K562 (cell line): ENCODE measurements around the gene PPP1R9B. TPM values are rescaled to one million over a fixed set of nuclear protein-coding genes. Genes with fewer than 3 reads are reported as not detected.

ENCODE experiments used
- ARID1B ChIP-seq: fragments of 450-650 bp; IDR thresholded peaks from 2 replicates; pipeline ENCODE4 v1.6.1; 2016; ENCODE audit warnings: antibody characterized with exemption, mild to moderate bottlenecking, inconsistent platforms
- ASH1L ChIP-seq: fragments of 450-650 bp; IDR thresholded peaks from 2 replicates; pipeline ENCODE4 v1.6.1; 2018; ENCODE audit warnings: borderline replicate concordance, mild to moderate bottlenecking, low read depth; ENCODE audit not compliant: partially characterized antibody
- CREB5 ChIP-seq: fragments of 250-450 bp; sonication (Bioruptor Pico); IDR thresholded peaks from 2 replicates; pipeline ENCODE4 v1.5.0; 2020; ENCODE audit warnings: mild to moderate bottlenecking
- EGR1 ChIP-seq: fragments of 450-650 bp; conservative IDR thresholded peaks from 2 replicates; pipeline ENCODE4 v1.6.1; 2017; ENCODE audit warnings: mild to moderate bottlenecking
- EP400 ChIP-seq: fragments of 450-650 bp; IDR thresholded peaks from 2 replicates; pipeline ENCODE4 v1.6.1; 2017; ENCODE audit warnings: antibody characterized with exemption, mild to moderate bottlenecking, moderate library complexity
- ESRRA ChIP-seq: fragments of 450-650 bp; IDR thresholded peaks from 2 replicates; pipeline ENCODE4 v1.6.1; 2014; ENCODE audit warnings: low read depth, mild to moderate bottlenecking, moderate library complexity, borderline replicate concordance
- FOXM1 ChIP-seq, 2 experiments: fragments of 450-650 bp in 1 of 2; sonication (generic) in 1 of 2; formaldehyde crosslinking in 1 of 2; IDR thresholded peaks; 2 replicates each; pipeline versions ENCODE4 v1.6.1 to v1.9.0; 2017 to 2022; ENCODE audit warnings: low read depth in 2 of 2, mild to moderate bottlenecking in 2 of 2, missing genetic modification reagents in 1 of 2, moderate library complexity in 1 of 2
- RUNX1 ChIP-seq: sonication (generic); IDR thresholded peaks from 2 replicates; pipeline ENCODE4 v1.6.1; 2016; ENCODE audit warnings: antibody characterized with exemption, low read depth
- SMAD3 ChIP-seq: fragments of 450-650 bp; formaldehyde crosslinking; conservative IDR thresholded peaks from 2 replicates; pipeline ENCODE4 v1.4.0; 2020; ENCODE audit warnings: mild to moderate bottlenecking
- TOE1 ChIP-seq, 2 experiments: fragments of 450-650 bp in 1 of 2; sonication (generic) in 1 of 2; formaldehyde crosslinking in 1 of 2; IDR thresholded peaks; 2 replicates each; pipeline versions ENCODE4 v1.7.1 to v1.8.0; 2016 to 2022; ENCODE audit warnings: borderline replicate concordance in 2 of 2, mild to moderate bottlenecking in 2 of 2, antibody characterized with exemption in 1 of 2, inconsistent platforms in 1 of 2, low read depth in 1 of 2, missing genetic modification reagents in 1 of 2, moderate library complexity in 1 of 2
- TRIM24 ChIP-seq, 2 experiments: fragments of 450-650 bp; IDR thresholded peaks; 2 replicates each; pipeline ENCODE4 v1.6.1; 2016
- ZEB2 ChIP-seq: fragments of 450-650 bp; IDR thresholded peaks from 2 replicates; pipeline ENCODE4 v1.6.1; 2016
- ZFP36 ChIP-seq: fragments of 150-350 bp; IDR thresholded peaks from 2 replicates; pipeline ENCODE4 v1.6.1; 2018; ENCODE audit warnings: low read length, low read depth; ENCODE audit not compliant: partially characterized antibody
- ZNF124 ChIP-seq: sonication (generic); formaldehyde crosslinking; IDR thresholded peaks from 2 replicates; pipeline ENCODE4 v1.8.1; 2022; ENCODE audit warnings: missing genetic modification reagents
- ZNF644 ChIP-seq: fragments of 200-800 bp; sonication (Bioruptor generic); IDR thresholded peaks from 2 replicates; pipeline ENCODE4 v1.6.1; 2016; ENCODE audit warnings: low read depth, missing genetic modification characterization, missing compliant biosample characterization
- ZNF668 ChIP-seq: fragments of 250-450 bp; sonication (Bioruptor Pico); IDR thresholded peaks from 2 replicates; pipeline ENCODE4 v1.8.0; 2022; ENCODE audit warnings: mild to moderate bottlenecking, inconsistent platforms
- ZNF717 ChIP-seq: fragments of 250-450 bp; sonication (Bioruptor Pico); IDR thresholded peaks from 2 replicates; pipeline ENCODE4 v1.5.0; 2021
- ZZZ3 ChIP-seq: fragments of 450-650 bp; IDR thresholded peaks from 2 replicates; pipeline ENCODE4 v1.6.1; 2016; ENCODE audit warnings: antibody characterized with exemption, mild to moderate bottlenecking, moderate library complexity
- polyA plus RNA-seq, 8 experiments: library from polyadenylated mRNA; depleted of rRNA in 4 of 8; stranded (reverse) in 5 of 8; unstranded in 3 of 8; fragments of >200 nt; fragmentation: Nextera tagmentation in 2 of 8; fragmentation: Illumina TruSeq in 1 of 8; extraction: Ambion mirVana in 2 of 8; extraction: Trizol in 1 of 8; gene quantifications; 2 replicates each; pipeline versions ENCODE4 v1.2.1 to v1.2.3, GENCODE V29; 2011 to 2014; ENCODE audit warnings: inconsistent platforms in 1 of 8, missing spikeins in 1 of 8
- total RNA-seq, 7 experiments: library from RNA; depleted of rRNA in 6 of 7; stranded (reverse); fragments of >200 nt in 6 of 7; fragmentation: Illumina TruSeq in 2 of 7; extraction: Trizol in 2 of 7; gene quantifications; 2 replicates each; pipeline versions ENCODE4 v1.2.1 to v1.2.3, GENCODE V29; 2011 to 2021; ENCODE audit warnings: low replicate concordance in 1 of 7
- TF ChIP-seq, protein P1 (sequence below), 2 experiments: fragments of 450-650 bp; IDR thresholded peaks; 2 replicates each; pipeline ENCODE4 v1.6.1; 2016; ENCODE audit warnings: mild to moderate bottlenecking in 2 of 2, borderline replicate concordance in 1 of 2, low read depth in 1 of 2, moderate library complexity in 1 of 2

The PPP1R9B gene
- total and polyA plus RNA-seq, 9 of the 15 experiments (the other 6 are each of a cell fraction or from before 2014, with no cell fraction given), result 0.10 to 63.5 (median 24.7) TPM

DNA sequence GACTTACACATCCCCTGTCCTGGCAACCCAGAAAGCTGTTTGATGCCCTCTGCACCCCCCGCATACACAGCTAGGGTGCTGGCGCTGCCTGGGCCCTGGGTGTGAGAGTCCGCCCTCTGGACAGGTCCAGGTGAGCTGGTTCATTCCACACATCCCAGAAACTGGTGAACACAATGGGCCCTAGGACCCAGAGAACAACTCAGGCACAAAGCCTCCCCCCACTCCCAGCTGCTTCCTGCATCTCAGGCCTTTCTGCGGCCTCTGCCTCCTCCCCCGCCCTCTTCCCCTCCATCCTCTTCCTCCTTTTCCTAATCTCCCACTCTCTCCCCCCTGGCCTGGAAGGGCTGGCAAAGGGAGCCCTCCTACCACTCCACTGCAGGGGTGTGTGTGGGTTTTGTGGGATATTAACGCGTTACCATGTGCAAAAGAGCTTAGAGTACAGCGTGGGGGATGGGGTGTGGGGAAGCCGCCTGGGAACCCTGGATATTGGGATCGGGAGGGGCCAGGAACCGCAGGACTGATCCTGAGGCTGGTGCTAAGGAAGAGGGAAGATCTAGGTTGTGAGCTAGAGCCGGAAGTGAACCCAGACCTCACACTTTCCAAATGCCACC is 1.6 kb upstream of the PPP1R9B start (continued):
- TF ChIP-seq, protein P1, sequence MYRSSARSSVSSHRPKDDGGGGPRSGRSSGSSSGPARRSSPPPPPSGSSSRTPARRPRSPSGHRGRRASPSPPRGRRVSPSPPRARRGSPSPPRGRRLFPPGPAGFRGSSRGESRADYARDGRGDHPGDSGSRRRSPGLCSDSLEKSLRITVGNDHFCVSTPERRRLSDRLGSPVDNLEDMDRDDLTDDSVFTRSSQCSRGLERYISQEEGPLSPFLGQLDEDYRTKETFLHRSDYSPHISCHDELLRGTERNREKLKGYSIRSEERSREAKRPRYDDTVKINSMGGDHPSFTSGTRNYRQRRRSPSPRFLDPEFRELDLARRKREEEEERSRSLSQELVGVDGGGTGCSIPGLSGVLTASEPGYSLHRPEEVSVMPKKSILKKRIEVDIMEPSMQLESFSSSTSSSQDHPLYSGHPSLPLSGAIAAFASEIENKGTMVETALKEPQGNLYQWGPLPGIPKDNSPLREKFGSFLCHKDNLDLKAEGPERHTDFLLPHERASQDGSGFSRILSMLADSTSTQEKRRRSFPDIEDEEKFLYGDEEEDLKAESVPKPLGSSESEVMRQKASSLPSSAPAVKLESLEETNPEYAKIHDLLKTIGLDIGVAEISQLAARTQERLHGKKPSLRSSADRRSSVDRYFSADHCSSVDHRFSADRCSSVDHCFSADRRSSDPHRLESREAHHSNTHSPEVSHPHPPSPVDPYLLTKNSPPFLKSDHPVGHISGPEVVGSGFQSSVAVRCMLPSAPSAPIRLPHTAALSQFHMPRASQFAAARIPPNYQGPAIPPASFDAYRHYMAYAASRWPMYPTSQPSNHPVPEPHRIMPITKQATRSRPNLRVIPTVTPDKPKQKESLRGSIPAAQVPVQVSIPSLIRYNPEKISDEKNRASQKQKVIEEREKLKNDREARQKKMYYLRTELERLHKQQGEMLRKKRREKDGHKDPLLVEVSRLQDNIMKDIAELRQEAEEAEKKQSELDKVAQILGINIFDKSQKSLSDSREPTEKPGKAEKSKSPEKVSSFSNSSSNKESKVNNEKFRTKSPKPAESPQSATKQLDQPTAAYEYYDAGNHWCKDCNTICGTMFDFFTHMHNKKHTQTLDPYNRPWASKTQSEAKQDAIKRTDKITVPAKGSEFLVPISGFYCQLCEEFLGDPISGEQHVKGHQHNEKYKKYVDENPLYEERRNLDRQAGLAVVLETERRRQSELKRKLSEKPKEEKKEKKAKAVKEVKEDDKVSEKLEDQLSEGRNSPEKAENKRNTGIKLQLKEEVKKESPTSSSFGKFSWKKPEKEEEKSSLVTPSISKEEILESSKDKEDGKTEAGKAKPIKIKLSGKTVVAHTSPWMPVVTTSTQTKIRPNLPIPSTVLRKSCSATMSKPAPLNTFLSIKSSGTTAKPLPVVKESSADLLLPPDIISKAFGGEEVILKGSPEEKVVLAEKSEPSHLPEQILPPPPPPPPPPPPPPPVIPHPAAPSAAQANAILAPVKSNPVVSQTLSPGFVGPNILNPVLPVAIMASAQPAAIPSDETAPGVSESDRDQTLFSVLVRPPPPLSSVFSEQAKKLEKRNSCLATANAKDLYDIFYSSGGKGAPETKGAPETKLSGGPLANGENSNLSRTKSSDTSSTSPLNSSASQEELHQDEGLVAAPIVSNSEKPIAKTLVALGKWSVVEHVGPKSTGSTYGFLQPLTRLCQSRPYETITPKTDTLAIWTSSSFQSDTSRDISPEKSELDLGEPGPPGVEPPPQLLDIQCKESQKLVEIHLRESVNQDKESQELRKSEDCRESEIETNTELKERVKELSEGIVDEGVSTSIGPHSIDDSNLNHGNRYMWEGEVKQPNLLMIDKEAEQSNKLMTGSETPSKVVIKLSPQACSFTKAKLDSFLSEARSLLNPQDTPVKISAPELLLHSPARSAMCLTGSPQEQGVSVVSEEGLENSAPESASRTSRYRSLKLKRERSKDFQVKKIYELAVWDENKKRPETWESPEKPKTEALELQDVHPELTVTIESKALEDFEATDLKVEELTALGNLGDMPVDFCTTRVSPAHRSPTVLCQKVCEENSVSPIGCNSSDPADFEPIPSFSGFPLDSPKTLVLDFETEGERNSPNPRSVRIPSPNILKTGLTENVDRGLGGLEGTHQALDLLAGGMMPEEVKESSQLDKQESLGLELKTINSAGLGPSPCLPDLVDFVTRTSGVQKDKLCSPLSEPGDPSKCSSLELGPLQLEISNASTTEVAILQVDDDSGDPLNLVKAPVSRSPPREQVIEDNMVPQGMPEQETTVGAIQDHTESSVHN (IDR thresholded peaks at IDR 0.05; ENCODE audit: borderline replicate concordance in 1 of 2, low read depth in 1 of 2), result peak in 1 of 2 experiments; percentile 75; a peak in 1 of 4 replicates
- TF ChIP-seq TRIM24 (IDR thresholded peaks at IDR 0.05) (peak in 1 of 2 experiments; percentile 54; a peak in 3 of 4 replicates), SMAD3 (CRISPR knock-in tag) (no peak), FOXM1 (IDR thresholded peaks at IDR 0.05; ENCODE audit: low read depth) (peak; percentile 94), FOXM1 (CRISPR knock-in tag; IDR thresholded peaks at IDR 0.05; ENCODE audit: low read depth) (no peak), ASH1L (peak; percentile 57), CREB5 (CRISPR knock-in tag) (no peak), EP400 (peak; percentile 80), ZEB2 (peak; percentile 71; the same call in 1 of the 2 replicates), TOE1 (IDR thresholded peaks at IDR 0.05; ENCODE audit: borderline replicate concordance) (peak; percentile 96), TOE1 (CRISPR knock-in tag; IDR thresholded peaks at IDR 0.05; ENCODE audit: borderline replicate concordance, low read depth) (no peak), ZFP36 (no peak), ESRRA (peak; percentile 26; the same call in 1 of the 2 replicates), RUNX1 (no peak), ARID1B (peak; percentile 81), ZNF644 (0 out of 2 replicates have a peak, but pooled peaks have one; percentile 35), ZNF124 (CRISPR knock-in tag) (no peak), ZNF717 (CRISPR knock-in tag) (no peak), ZZZ3 (no peak; the same call in 1 of the 2 replicates), EGR1 (peak; percentile 91), ZNF668 (CRISPR knock-in tag) (no peak)
